ENCODE results near the gene ZBTB18. TPM values are rescaled to one million over a fixed set of nuclear protein-coding genes. Genes with fewer than 3 reads are reported as not detected.

The ZBTB18 gene
- polyA plus RNA-seq, 2 of the 4 experiments (the other 2 are of a cell fraction), result 9.7 to 9.9 TPM

DNA sequence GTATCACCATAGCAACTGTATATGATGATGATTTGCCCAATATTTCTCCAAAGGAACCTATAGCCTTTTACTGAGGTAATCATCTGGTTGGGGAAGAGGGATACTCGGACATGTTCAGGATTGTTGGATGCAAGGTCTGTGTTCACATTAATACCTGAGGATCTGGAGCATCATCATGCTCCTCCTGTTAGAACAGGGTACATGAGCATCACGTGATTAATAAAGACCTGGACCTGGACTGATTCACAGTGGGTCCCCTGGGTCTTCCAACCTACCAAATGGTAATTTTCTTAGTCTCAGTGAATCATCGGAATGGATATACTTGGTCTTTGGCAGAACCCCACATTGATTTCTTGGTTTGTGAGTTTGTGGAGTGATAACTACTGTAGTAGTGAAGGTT is 45.6 kb upstream of the ZBTB18 start:
- FAIRE-seq, result no peak
- no peak for ATAC-seq
- no peak for TF ChIP-seq PBX3 (IDR thresholded peaks at IDR 0.05)
- TF ChIP-seq, protein P1, sequence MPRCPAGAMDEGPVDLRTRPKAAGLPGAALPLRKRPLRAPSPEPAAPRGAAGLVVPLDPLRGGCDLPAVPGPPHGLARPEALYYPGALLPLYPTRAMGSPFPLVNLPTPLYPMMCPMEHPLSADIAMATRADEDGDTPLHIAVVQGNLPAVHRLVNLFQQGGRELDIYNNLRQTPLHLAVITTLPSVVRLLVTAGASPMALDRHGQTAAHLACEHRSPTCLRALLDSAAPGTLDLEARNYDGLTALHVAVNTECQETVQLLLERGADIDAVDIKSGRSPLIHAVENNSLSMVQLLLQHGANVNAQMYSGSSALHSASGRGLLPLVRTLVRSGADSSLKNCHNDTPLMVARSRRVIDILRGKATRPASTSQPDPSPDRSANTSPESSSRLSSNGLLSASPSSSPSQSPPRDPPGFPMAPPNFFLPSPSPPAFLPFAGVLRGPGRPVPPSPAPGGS (IDR thresholded peaks at IDR 0.05), result no peak
- TF ChIP-seq MAX (IDR thresholded peaks at IDR 0.05), result no peak
- TF ChIP-seq RAD21 (conservative IDR thresholded peaks at IDR 0.05 in 1 of 2, IDR thresholded peaks at IDR 0.05 in 1 of 2), result no peak
- no peak overlapping the region for H3K27ac ChIP-seq
- 38% methylated on average over 3 of the region's 3 CpGs for WGBS (ENCODE audit: missing lambda C conversion rate)
- H3K4me3 ChIP-seq, result no peak overlapping the region
- CTCF ChIA-PET, result no interaction called here
- H3K9me3 ChIP-seq, result no peaks in the 10 kb centered on the region
- POLR2A ChIA-PET, result no interaction called here
- DNase-seq (ENCODE audit: low read depth in 1 of 2, low spot score in 1 of 2), result no peak
- H3K4me2 ChIP-seq, result no peak overlapping the region
- H3K4me1 ChIP-seq, result no peaks in the 10 kb centered on the region

DNA sequence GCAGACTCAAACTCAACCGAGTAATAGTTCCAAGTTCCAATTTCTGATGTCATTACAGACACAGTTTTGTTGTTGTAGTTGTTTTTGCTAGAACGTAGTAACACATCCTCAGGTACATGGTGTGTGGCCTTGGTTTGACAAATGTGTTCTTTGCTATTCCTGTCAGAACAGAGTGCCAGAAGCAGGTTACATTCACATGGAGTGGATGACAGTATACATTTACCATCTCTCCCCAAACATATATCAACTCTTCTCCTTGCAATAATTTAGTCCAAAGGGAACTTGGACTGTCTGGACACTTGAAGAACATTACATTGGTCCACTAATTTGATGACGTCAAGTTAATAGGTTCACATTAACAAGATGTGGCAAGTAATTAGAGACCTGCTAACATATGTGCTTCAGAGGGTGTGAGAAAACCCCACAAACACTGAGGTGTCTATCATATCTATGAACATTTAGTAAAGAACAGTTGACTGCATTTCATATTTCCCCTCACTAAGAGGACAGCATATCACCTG is 44.6 kb upstream of the ZBTB18 start:
- Histone ChIP-seq H3K27ac (no peak overlapping the region), H3K4me2 (no peak overlapping the region), H3K9me3 (no peaks in the 10 kb centered on the region), H3K4me1 (no peaks in the 10 kb centered on the region), H3K4me3 (no peak overlapping the region)
- DNase-seq (ENCODE audit: low read depth in 1 of 2, low spot score in 1 of 2) (no peak), FAIRE-seq (no peak), ATAC-seq (no peak)
- TF ChIP-seq NFE2L2 (conservative IDR thresholded peaks at IDR 0.05; ENCODE audit: low read length) (no peak), CHD2 (IDR thresholded peaks at IDR 0.05; ENCODE audit: low read length, partially characterized antibody) (no peak), EP300 (IDR thresholded peaks at IDR 0.05) (no peak), CHD4 (IDR thresholded peaks at IDR 0.05; ENCODE audit: borderline replicate concordance) (no peak), CBX2 (IDR thresholded peaks at IDR 0.05; ENCODE audit: borderline replicate concordance, low read depth) (no peak), TP53 (CRISPR knock-in tag; IDR thresholded peaks at IDR 0.05) (no peak), HOXB13 (CRISPR knock-in tag; IDR thresholded peaks at IDR 0.05; ENCODE audit: low read depth) (no peak), HMGXB4 (CRISPR knock-in tag; IDR thresholded peaks at IDR 0.05; ENCODE audit: borderline replicate concordance) (no peak), ESRRA (IDR thresholded peaks at IDR 0.05; ENCODE audit: borderline replicate concordance, low read length) (no peak), ELK1 (IDR thresholded peaks at IDR 0.05; ENCODE audit: low read depth, low read length) (no peak), PHF8 (IDR thresholded peaks at IDR 0.05; ENCODE audit: borderline replicate concordance, low read depth) (no peak), EHMT2 (IDR thresholded peaks at IDR 0.05; ENCODE audit: low read depth) (no peak), RARB (CRISPR knock-in tag; IDR thresholded peaks at IDR 0.05) (no peak), JUNB (IDR thresholded peaks at IDR 0.05) (no peak), MAZ (IDR thresholded peaks at IDR 0.05; ENCODE audit: borderline replicate concordance, low read depth, low read length) (no peak), BHLHE40 (IDR thresholded peaks at IDR 0.05; ENCODE audit: low read depth, low read length) (no peak), POLR2AphosphoS2 (conservative IDR thresholded peaks at IDR 0.05; ENCODE audit: low read length) (no peak)
- TF ChIP-seq, protein P2, sequence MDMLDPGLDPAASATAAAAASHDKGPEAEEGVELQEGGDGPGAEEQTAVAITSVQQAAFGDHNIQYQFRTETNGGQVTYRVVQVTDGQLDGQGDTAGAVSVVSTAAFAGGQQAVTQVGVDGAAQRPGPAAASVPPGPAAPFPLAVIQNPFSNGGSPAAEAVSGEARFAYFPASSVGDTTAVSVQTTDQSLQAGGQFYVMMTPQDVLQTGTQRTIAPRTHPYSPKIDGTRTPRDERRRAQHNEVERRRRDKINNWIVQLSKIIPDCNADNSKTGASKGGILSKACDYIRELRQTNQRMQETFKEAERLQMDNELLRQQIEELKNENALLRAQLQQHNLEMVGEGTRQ (IDR thresholded peaks at IDR 0.05), result no peak
- WGBS (ENCODE audit: missing lambda C conversion rate), result 52% methylated on average over 3 of the region's 3 CpGs
- CTCF ChIA-PET, result no interaction called here
- POLR2A ChIA-PET, result no interaction called here
